BE2C (cell line): ENCODE results near the gene MARK3.
A peak's percentile ranks its signal among the peaks of the same experiment; 100 is the strongest.

ENCODE experiments used
- DNase-seq: peaks from one replicate; pipeline ENCODE4 v3.0.0-alpha.2; 2020
- H3K27me3 ChIP-seq: fragments of 250-450 bp; sonication (Bioruptor Pico); 2 replicates; pipeline ENCODE4 v1.5.1; 2020; ENCODE audit warnings: mild to moderate bottlenecking
- H3K36me3 ChIP-seq: fragments of 250-450 bp; sonication (Bioruptor Pico); 2 replicates; pipeline ENCODE4 v1.5.1; 2020; ENCODE audit warnings: mild to moderate bottlenecking
- H3K4me1 ChIP-seq: fragments of 250-450 bp; sonication (Bioruptor Pico); 2 replicates; pipeline ENCODE4 v1.5.1; 2020
- H3K4me3 ChIP-seq: 2 replicates; pipeline ENCODE4 v1.5.1; 2011; ENCODE audit warnings: low read depth, low read length
- H3K9me3 ChIP-seq: fragments of 250-450 bp; sonication (Bioruptor Pico); 2 replicates; pipeline ENCODE4 v1.5.1; 2020
- CTCF ChIP-seq: IDR thresholded peaks from 2 replicates; pipeline ENCODE4 v1.5.1; 2012; ENCODE audit warnings: mild to moderate bottlenecking, low read depth, low read length

Gene MARK3

GRCh38 chr14:103388664-103389063 lies 3.4 kb downstream of the MARK3 start:
- no peaks in the 10 kb centered on the region for H3K9me3 ChIP-seq
- H3K4me1 ChIP-seq = no peaks in the 10 kb centered on the region
- H3K4me3 ChIP-seq = 0 out of 2 replicates have a peak overlapping the region, but pooled peaks have one; percentile 2
- H3K27me3 ChIP-seq = no peaks in the 10 kb centered on the region
- no peaks in the 10 kb centered on the region for H3K36me3 ChIP-seq
- TF ChIP-seq CTCF = no peak
- no peak for DNase-seq

GRCh38 chr14:103390605-103391004 lies 5.4 kb downstream of the MARK3 start:
- Histone ChIP-seq H3K9me3 (no peaks in the 10 kb centered on the region), H3K4me1 (no peaks in the 10 kb centered on the region), H3K4me3 (no peak overlapping the region), H3K36me3 (no peaks in the 10 kb centered on the region), H3K27me3 (no peaks in the 10 kb centered on the region)
- TF ChIP-seq CTCF = no peak
- DNase-seq = no peak

- no peaks in the 10 kb centered on the region for H3K4me1 ChIP-seq
- H3K27me3 ChIP-seq = no peaks in the 10 kb centered on the region
- peak; percentile 82 for TF ChIP-seq CTCF
- peak; percentile 60 for DNase-seq
- no peak overlapping the region for H3K4me3 ChIP-seq
- no peaks in the 10 kb centered on the region for H3K9me3 ChIP-seq
- no peaks in the 10 kb centered on the region for H3K36me3 ChIP-seq
Measured at GRCh38 chr14:103391048-103391447, 5.8 kb downstream of the MARK3 start.

- H3K36me3 ChIP-seq = no peaks in the 10 kb centered on the region
- TF ChIP-seq CTCF = no peak
- H3K27me3 ChIP-seq = no peaks in the 10 kb centered on the region
- no peak overlapping the region for H3K4me3 ChIP-seq
- H3K9me3 ChIP-seq = no peaks in the 10 kb centered on the region
- H3K4me1 ChIP-seq = no peaks in the 10 kb centered on the region
- DNase-seq = no peak
Measured at GRCh38 chr14:103392106-103392505, 6.9 kb downstream of the MARK3 start.

GRCh38 chr14:103392572-103392971 lies 7.4 kb downstream of the MARK3 start:
- no peaks in the 10 kb centered on the region for H3K27me3 ChIP-seq
- no peak overlapping the region for H3K4me3 ChIP-seq
- DNase-seq = no peak
- no peak for TF ChIP-seq CTCF
- no peaks in the 10 kb centered on the region for H3K36me3 ChIP-seq
- H3K9me3 ChIP-seq = no peaks in the 10 kb centered on the region
- H3K4me1 ChIP-seq = no peaks in the 10 kb centered on the region

- DNase-seq = no peak
- no peaks in the 10 kb centered on the region for H3K9me3 ChIP-seq
Measured at GRCh38 chr14:103393070-103393469, 7.9 kb downstream of the MARK3 start.

More at GRCh38 chr14:103393070-103393469, 7.9 kb downstream of the MARK3 start:
- Histone ChIP-seq H3K4me3 (no peak overlapping the region), H3K4me1 (no peaks in the 10 kb centered on the region), H3K27me3 (no peaks in the 10 kb centered on the region), H3K36me3 (no peaks in the 10 kb centered on the region)
- TF ChIP-seq CTCF = no peak
